Neural cell (in vitro differentiated cells): ENCODE data around the gene MRPL28.

ENCODE experiments used
- POLR2AphosphoS5 ChIP-seq: IDR thresholded peaks from 2 replicates; pipeline ENCODE4 v1.6.1; 2012
- TF ChIP-seq, protein P1 (sequence below): fragments of 450-650 bp; IDR thresholded peaks from 2 replicates; pipeline ENCODE4 v1.5.1; 2014; ENCODE audit warnings: antibody characterized with exemption, mild to moderate bottlenecking, moderate library complexity; ENCODE audit not compliant: poor library complexity, severe bottlenecking

DNA sequence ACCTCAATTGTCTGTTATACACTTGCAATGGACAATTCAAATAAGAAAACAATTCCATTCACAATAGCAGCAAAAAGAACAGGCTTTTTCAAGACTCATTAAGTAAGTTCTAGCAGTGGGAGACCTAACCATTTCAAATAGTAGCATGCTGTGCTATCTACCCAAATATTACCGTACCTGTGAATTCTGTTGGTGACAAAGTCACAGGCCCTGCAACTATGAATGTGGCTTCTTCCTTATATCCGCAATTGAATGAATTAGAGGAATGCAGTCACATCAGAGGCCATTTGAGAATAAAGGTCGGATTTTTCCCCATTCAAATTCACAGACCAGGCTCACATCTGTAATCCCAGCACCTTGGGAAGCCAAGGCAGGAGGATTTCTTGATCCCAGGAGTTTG, 25.9 kb upstream of the MRPL28 start:
- TF ChIP-seq POLR2AphosphoS5 = no peak
- TF ChIP-seq, protein P1, sequence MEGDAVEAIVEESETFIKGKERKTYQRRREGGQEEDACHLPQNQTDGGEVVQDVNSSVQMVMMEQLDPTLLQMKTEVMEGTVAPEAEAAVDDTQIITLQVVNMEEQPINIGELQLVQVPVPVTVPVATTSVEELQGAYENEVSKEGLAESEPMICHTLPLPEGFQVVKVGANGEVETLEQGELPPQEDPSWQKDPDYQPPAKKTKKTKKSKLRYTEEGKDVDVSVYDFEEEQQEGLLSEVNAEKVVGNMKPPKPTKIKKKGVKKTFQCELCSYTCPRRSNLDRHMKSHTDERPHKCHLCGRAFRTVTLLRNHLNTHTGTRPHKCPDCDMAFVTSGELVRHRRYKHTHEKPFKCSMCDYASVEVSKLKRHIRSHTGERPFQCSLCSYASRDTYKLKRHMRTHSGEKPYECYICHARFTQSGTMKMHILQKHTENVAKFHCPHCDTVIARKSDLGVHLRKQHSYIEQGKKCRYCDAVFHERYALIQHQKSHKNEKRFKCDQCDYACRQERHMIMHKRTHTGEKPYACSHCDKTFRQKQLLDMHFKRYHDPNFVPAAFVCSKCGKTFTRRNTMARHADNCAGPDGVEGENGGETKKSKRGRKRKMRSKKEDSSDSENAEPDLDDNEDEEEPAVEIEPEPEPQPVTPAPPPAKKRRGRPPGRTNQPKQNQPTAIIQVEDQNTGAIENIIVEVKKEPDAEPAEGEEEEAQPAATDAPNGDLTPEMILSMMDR = no peak
